ENCODE data around the gene ATG10.

Gene ATG10

GRCh38 chr5:82057051-82057450 lies 85.2 kb downstream of the ATG10 start:
- TF ChIP-seq EP300 (IDR thresholded peaks at IDR 0.05; ENCODE audit: borderline replicate concordance) (no peak), RAD21 (IDR thresholded peaks at IDR 0.05; ENCODE audit: low read depth) (no peak), ZBTB7A (IDR thresholded peaks at IDR 0.05; ENCODE audit: low read depth) (no peak), CREB1 (IDR thresholded peaks at IDR 0.05; ENCODE audit: low read depth) (no peak), NFIC (IDR thresholded peaks at IDR 0.05) (no peak), YY1 (IDR thresholded peaks at IDR 0.05; ENCODE audit: low read depth) (no peak), USF1 (IDR thresholded peaks at IDR 0.05) (no peak), REST (IDR thresholded peaks at IDR 0.05; ENCODE audit: low read depth) (no peak), EGR1 (IDR thresholded peaks at IDR 0.05) (no peak), TEAD4 (IDR thresholded peaks at IDR 0.05) (no peak), TCF12 (IDR thresholded peaks at IDR 0.05; ENCODE audit: low read depth) (no peak), MAX (IDR thresholded peaks at IDR 0.05) (no peak), FOXM1 (IDR thresholded peaks at IDR 0.05; ENCODE audit: borderline replicate concordance, low read depth) (no peak), CEBPB (IDR thresholded peaks at IDR 0.05) (no peak), TAF1 (IDR thresholded peaks at IDR 0.05; ENCODE audit: low read depth) (no peak)

GRCh38 chr5:82058710-82059109 lies 86.9 kb downstream of the ATG10 start:
- TF ChIP-seq REST (IDR thresholded peaks at IDR 0.05; ENCODE audit: low read depth), result no peak
- no peak for TF ChIP-seq ZBTB7A (IDR thresholded peaks at IDR 0.05; ENCODE audit: low read depth)
- no peak for TF ChIP-seq EP300 (IDR thresholded peaks at IDR 0.05; ENCODE audit: borderline replicate concordance)

- TF ChIP-seq TCF12 (IDR thresholded peaks at IDR 0.05; ENCODE audit: low read depth) (no peak), REST (IDR thresholded peaks at IDR 0.05; ENCODE audit: low read depth) (no peak), TAF1 (IDR thresholded peaks at IDR 0.05; ENCODE audit: low read depth) (no peak), EGR1 (IDR thresholded peaks at IDR 0.05) (no peak), NFIC (IDR thresholded peaks at IDR 0.05) (no peak), TEAD4 (IDR thresholded peaks at IDR 0.05) (no peak), RAD21 (IDR thresholded peaks at IDR 0.05; ENCODE audit: low read depth) (no peak)
Measured at GRCh38 chr5:82066791-82067190, 95.0 kb downstream of the ATG10 start.

- TF ChIP-seq YY1 (IDR thresholded peaks at IDR 0.05; ENCODE audit: low read depth), result no peak
- no peak for TF ChIP-seq REST (IDR thresholded peaks at IDR 0.05; ENCODE audit: low read depth)
- no peak for TF ChIP-seq TEAD4 (IDR thresholded peaks at IDR 0.05)
- TF ChIP-seq CREB1 (IDR thresholded peaks at IDR 0.05; ENCODE audit: low read depth), result no peak
- no peak for TF ChIP-seq USF1 (IDR thresholded peaks at IDR 0.05)
- no peak for TF ChIP-seq EGR1 (IDR thresholded peaks at IDR 0.05)
Measured at GRCh38 chr5:82068723-82069122, 96.9 kb downstream of the ATG10 start.
